Head of caudate nucleus (tissue), 42 donors: ENCODE measurements around the gene BTBD1.

Source experiments
- DNase-seq, 42 donors: peaks; one replicate each; pipeline versions ENCODE4 v3.0.0 to v3.0.0-alpha.2; 2020 to 2021; ENCODE audit warnings: mixed read lengths in 7 of 42
- intact Hi-C: fragments of 100-400 bp; cut with DNase I; formaldehyde crosslinking; loops from one replicate; pipeline ENCODE4 v1.15.0; 2022

The BTBD1 gene

DNA sequence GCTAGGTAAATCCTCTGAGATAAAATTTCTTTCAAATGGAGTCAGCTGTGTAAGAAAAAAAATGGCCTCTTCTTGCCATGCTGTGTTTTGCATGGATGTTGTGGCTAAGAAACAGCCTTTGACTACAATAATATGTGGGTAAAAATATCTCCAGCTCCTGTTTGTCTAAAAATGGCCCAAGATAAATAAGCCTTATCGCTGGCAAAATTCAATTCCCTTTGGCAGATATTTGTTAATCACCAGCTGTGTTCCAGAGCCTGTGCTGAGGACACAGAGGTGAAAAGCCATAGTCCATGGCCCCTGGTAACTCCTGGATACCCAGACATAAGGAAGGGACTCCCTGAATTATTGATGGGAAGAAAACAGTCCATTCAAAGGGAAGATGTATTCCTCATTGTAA, 96.4 kb downstream of the BTBD1 start:
- intact Hi-C loops = no loop called here
- DNase-seq = no peak

DNA sequence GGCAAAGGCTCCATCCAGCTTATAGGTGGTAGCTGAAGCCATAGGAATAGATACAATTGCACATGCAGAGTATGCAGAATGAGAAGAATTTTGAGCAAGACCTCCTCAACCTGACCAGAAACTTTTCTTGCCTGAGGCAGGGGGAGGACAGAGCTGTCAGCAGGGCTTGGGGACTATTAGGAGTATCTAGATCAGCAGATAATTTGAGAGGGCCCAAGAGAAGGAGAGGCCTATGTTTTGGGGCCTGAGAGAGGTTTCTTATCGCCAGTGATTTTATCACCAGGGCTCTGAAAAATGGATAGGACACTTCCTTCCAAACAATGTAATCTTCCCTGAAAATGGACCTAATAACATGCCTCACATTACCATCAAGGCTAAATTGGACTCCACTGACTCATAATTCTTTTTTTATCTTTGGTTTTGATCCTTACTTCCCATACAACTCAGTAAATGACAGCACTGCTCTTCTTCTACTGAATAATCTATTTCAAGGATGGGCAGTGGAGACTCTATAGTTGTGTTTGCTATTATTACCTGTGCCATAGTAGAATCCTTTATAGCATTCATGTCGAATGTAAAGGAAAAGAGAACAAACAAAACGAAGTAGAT, 96.9 kb downstream of the BTBD1 start:
- intact Hi-C loops = no loop called here
- DNase-seq = no peak

DNA sequence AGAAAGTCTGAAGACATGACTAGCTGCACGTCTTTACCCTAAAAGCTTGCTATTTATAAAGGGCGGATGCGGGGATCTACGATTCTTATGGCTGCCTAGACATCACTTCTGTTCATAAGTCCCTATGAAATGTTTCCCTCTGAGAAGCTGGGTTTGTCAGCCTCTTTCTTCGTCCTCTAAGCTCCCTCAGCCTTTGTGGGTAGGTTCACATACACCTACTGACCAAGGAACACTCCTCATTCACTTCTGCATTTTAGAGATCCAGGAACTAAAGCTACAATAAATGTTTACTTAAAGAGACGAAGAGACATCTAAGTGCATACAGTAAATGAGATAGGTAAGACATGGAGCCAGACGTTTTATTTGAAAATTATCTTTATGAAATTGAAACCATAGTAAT, 97.7 kb downstream of the BTBD1 start:
- intact Hi-C loops = no loop called here
- DNase-seq = no peak

DNA sequence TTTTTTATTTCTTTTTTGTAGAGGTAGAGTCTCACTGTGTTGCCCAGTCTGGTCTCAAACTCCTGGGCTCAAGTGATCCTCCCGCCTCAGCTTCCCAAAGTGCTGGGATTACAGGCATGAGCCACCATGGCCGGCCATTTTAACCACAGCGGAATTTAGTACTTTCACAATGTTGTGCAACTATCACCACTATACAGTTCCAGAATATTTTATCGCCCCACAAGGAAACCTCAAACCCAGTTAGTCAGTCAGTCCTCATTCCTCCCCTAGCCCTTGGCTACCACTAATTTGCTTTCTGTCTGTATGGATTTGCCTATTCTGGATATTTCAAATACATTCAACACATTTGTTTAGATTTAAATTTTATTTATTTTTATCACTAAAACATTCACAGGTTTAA, 99.0 kb downstream of the BTBD1 start:
- no peak for DNase-seq
- intact Hi-C loops = no loop called here

DNA sequence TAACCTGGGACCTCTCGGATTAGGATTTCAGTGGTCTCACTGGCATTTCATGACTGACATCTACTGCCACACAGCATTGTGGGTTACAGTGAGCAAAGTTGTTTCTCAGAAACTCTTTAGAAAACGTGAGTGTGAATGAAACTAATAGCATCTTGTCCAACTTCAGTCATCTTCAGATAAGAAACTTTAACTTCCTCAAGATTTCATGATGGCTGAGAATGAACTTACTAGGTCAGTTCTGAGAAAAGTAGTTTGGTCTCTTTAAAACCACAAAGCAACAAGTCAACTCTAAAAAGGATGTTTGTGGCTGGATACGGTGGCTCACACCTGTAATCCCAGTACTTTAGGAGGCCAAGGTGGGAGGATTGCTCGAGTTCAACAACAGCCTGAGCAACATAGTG, 100.4 kb downstream of the BTBD1 start:
- intact Hi-C loops = no loop called here
- DNase-seq = no peak
